Activated CD4-positive, alpha-beta T cell treated with anti-CD3 and anti-CD28 coated beads, Interleukin-2, Interleukin-4, amounts not matched to agents 100 ng/mL and 50 ng/mL, durations not matched to agents 16 hours and 8 hours (primary cell): Measurements from ENCODE around the gene TMPRSS2.
A peak's percentile ranks its signal among the peaks of the same experiment; 100 is the strongest.

Source experiments
- DNase-seq: peaks from one replicate; pipeline ENCODE4 v3.0.0-alpha.2; 2020; ENCODE audit warnings: low spot score

The TMPRSS2 gene

GRCh38 chr21:41481191-41481590, 26.8 kb downstream of the TMPRSS2 start:
- DNase-seq = no peak

- DNase-seq = no peak
Observed at GRCh38 chr21:41480086-41480690, 27.8 kb downstream of the TMPRSS2 start.

DNA sequence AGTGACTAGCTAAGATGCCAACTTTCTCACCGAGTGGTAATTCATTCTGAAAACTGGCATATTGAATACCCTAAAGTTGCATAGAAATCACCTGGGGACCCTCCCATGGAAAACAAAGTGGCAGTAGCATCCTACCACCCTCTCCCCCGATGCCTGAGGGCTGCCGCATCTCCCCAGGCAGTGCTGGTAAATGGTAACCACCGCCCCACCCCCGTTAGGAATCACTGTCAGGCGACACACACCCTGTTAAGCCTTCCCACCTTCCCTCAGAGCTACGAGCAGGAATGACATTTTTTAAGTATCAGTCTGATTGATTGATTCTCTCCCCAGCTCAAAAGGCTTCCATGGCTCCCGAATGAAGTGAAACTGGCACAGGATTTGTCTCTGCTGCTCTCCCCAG, 28.3 kb downstream of the TMPRSS2 start:
- DNase-seq = no peak

DNA sequence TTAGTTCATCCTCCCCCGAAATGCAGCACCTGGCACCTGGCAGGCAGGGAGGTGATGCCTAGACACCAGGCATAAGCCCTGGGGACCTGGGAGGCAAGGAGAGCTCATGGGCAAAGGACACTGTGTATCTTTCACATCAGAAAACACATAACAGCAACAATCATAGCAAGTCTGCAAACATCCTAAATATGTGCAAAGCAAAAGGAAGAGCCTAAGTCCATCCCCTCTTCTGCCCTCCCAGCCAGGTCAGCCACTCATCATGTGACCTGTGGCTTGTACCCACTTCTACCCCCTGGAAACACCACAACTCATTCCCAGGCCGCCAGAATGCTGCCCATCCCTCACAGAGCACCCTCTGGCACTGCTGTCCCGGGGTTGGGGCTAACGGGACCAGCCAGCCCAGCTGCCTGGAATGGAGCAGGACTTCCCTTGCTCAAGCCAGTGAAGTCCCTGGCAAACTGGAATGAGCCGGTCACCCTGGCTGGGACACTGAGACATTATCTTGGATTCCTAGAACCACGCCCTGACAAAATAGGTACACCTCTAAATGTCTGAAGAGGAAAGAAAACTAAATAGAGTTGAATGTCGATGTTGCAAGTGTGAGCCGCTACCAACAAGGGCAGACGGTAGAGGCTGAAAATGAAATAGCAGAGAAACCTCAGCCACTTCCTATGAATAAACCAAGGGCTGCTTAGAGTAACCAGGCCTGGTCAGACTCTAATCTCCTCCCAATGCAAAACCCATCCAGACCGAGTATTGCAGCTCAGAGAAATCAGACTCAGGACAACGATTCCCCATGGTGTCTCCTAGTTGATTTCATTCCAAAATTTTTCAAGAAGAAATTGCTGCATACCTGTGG, 29.4 kb downstream of the TMPRSS2 start:
- no peak for DNase-seq

DNA sequence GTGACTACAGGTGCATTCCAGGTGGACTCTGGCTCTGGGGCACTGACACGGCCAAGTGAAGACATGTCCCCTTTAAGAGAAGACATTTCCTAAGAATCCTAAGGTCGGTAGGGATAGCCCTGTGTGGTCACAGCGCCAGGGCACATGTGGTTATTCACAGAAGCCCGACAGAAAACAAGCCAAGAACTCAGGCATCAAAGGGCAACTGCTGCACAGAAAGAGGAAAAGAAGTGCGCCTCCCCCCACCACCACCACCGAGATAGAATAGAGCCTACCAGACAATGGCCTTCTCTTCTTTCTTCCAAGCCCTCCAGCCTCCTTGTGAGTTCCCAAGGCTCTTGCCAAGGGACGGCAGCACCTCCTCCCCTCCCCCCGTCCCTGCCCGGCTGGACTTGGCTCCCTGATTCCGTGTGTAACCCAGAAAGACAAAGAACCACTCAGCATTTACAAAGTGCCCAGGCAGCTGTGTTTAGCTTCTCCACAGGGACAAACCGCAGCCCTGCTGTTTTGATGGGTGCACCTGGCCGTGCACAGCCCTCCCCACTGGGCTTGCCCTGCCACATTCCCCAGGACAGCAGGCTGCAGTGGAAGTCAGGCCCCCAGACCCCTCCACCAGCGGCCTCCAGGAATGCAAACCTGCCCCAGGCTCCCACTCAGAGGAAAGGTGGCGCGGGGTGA, 30.2 kb downstream of the TMPRSS2 start:
- no peak for DNase-seq

- no peak for DNase-seq
Observed at GRCh38 chr21:41475714-41476420, 32.1 kb downstream of the TMPRSS2 start.

DNA sequence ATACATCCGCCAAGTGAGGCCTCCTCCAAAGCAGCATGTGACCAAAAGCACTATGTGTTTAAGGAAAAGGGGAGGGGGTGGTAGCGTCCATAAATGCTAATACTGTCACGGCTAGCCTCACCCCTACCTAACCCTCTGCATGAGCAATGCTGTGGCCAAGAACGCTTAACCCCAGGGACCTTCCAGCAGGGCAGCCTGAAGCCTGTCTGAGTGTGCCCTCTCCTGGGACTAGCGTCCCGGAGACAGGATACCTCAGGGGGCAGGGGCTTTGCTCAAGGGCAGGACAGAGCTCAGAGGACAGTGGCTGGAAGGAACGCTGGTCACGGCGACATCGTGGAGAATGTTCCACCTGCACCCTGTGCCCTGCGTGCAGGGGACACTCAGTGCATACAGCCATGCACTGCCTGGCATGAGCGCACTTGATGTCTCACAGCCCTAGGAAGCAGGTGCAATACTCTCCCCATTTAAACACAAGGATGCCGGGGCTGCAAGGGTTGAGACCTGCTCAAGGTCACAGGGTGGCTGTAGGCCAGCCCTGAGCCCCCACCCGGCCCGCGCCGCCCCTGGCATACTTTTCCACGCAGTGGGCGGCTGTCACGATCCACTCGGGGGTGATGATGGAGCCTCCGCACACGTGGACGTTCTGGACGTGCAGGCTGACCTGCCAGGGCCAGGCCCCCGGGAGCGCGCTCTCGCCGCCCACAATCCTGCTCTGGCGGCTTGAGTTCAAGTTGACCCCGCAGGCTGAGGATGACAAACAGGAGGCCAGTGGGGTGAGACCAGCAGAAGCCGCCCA, 35.0 kb downstream of the TMPRSS2 start:
- DNase-seq = no peak

DNA sequence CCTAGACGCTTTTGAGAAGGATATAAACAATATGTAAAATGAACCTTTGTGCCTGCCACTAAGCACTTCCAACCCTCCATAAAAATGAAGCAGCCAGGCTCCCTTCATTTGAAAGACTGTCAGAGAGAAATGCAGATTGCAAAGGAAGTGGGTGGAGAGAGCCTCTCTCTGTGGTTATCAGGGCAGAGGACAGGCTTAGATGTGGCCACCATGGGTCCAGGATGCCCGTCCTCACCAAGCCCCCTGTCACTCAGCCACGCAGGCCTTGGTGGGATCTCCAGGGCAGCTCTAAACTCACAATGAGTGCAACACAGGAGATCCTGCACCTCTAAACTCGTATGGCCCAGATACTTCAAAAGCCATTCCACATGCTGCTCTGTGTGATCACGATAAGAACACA, 37.9 kb downstream of the TMPRSS2 start:
- no peak for DNase-seq

DNA sequence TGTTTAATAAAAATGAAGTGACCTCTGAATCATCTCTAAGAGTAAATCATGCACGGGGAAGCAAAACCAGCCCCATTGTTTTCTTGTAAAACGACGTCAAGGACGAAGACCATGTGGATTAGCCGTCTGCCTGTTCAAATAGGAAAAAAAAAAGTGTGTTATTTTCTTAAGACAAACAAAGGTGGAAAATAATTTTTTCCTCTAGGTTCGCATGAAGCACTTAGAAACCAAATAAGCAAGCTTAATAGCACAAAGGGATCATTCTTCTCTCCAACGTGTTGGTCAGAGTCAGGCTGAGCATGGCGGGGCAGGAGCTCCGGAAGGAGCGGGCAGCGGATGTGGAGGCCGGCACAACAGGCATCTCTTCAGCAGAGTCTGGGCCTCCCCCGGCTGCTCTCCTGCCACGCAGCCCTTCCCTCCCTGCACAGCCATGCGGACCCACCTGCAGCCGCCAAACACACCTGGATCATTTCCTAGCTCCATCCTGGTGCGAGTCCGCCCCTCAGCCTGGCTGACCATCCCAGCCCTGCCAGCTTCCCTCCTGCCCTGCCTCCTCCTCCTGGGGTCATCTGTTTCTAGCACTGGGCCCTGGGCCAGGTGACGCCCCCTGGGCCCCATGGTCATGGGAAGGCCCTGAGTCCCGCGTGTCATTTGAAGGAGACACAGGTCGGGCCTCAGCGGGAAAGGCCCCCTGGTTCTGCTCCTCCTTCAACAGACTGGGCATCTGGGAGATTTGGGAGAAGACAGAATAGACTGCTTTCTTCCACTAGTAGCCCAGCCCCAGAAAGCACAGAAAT, 41.7 kb downstream of the TMPRSS2 start:
- DNase-seq = no peak

DNA sequence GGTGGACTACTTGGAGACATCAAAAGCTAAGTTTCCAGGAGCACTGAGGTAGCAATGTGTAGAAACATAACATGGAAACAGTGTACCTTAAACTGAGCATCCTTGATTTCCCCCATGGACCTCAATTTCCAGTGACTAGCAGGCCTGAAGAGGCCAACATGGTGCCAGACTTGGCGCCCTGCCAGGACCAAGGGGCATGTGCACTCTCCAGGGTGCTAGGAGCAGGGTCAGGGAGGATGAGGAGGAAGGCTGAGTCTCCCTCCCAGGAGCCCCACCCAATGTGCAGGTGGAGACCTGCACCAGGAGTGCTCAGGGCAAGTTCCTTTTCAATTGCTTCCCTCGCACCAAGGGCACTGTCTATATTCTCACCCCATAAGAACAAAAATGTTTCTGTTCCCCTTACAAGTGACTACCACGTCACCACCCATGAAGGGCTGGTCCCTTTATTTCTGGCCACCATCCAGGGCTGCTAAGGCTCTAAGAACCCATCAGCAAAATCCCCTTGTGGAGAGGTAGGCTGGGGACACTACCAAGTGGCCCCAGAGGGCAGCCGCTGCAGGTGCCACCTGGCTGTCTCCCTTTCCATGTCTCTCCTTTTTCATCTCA, 42.7 kb downstream of the TMPRSS2 start:
- DNase-seq = no peak

DNA sequence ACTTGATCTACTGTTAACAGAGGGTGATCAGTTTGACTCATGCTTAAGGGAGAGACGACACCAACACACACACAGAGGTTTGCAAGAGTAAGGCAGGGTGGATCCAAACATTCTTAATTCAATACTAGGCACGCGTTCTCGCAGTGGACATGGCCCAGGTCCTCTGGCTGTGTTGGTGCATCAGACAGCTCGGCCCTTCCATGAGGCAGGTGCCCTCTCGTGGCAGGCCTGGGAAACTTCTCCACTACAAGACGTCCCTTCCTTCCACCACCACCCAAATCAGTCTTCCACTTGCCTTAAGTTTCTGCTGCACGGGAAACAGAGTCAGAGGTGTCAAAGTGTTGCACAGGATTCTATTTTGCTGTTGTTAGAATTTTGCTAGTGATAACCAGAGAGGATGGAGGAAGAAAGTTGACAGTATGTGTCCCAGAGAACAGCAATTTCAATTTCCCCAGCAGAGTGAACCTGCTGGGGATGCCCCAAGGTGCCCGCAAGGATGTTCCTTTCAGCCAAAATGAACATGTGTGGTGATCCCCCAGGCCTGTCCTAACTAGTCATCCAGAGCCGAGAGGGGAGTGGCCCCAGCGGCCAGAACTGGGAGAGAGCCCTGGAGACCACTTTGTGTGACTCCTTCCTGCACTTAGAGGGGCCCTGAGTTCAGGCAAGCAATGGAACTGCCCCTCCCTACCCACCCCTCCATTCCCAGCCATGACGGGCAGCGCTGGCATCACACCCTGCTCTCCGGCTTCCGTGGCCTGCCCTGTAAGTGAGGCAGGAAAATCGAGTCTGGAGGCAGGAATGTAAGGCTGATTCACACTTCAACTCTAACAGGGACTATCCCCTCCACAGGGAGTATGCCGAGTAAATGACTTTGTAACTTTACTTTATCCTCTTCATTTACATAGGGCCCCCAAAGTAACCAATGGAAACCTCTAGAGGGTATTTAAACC, 47.1 kb downstream of the TMPRSS2 start:
- peak; percentile 47 for DNase-seq

GRCh38 chr21:41459884-41460534, 47.9 kb downstream of the TMPRSS2 start:
- DNase-seq = no peak

- DNase-seq = no peak
Observed at GRCh38 chr21:41458559-41458958, 49.4 kb downstream of the TMPRSS2 start.

DNA sequence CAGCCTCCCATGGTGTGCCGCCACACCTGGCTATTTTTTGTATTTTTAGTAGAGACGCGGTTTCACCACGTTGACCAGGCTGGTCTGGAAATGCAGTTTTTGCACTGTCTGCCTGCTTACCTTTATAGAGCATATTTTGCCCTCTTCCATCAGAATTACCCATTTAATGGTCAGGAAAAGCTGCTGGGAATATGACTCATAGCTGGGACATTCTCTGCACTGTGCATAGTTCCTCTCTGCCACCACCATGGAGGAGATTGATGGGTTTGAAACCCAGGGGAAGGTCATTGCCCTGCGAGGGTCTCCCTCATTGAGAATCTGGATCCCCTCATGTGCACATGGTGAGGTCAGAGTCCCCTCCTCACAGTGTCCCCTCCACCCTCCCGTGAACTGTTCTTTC, 49.8 kb downstream of the TMPRSS2 start:
- no peak for DNase-seq

DNA sequence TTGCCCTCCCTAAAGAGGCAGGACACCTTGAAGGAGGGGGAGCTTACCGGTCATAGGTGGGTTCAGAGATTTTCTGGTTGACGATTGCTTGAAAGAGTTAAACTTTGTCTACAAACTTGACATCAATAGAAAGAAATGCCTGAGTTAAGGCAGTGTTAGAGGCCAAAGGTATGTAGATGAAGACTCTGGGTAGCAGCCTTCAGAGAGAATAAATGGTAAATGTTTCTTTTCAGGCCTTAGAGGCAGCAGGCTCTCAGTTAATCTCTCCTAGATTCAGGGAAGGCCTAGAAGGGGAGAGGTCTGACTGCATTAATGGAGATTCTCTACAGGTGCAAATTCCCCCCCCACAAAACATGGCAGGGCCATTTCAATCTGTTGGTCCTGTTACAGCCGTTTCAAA, 54.2 kb downstream of the TMPRSS2 start:
- no peak for DNase-seq

DNA sequence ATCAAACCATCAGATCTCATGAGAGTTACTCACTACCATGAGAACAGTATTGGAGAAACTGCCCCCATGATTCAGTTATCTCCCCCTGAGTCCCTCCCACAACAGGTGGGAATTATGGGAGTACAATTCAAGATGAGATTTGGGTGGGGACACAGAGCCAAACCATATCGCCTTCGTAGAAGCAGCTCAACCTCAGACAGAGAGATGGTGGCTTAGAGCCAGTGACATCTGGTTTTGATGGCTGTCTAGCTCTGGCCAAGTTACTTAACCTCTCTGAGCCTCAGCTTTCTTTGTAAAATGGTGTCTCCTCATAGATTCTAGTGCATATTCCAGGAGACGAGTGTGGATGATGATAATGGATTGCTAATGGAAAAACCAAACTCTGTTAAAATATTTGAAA, 54.8 kb downstream of the TMPRSS2 start:
- DNase-seq = no peak

DNA sequence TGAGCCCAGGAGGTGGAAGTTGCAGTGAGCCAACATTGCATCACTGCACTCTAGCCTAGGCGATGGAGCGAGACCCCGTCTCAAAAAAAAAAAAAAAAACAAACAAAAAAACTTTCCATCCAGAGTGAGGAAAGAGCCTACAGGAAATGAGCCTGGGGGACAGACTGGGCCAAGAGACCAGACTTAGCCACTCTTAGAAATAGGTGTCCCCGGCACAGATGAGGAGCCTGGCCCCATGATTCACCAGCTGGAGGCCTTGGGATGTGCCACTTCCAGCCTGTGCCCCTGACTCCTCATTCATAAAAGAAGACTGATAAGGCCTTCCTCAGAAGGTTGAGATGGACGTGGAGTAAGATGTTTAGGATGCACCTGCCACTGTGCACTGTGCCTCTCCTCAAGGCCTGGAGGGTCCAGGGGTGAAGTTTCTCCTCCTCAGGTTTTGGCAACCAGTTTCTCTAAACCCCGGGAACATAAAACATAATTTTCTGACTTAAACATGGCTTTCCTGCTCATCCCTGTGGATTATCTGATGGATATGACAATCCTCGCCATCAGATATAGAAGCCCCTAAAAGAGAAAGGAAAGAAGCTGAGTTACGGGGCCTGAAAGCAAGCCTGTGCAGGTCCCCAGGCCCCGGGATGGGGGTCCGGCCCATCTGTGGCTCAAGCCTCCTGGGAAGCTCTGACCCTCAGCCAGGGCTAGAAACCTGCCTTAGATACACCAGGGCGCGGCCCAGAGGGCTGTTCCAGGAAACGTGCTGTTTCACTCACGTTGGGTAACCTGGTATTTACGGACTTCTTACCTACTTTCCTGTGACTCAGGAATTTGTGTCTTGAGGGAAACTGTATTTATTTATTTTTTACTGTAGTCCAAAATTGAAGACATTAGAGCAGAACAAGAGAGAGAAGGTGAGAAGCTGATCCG, 55.9 kb downstream of the TMPRSS2 start:
- no peak for DNase-seq

DNA sequence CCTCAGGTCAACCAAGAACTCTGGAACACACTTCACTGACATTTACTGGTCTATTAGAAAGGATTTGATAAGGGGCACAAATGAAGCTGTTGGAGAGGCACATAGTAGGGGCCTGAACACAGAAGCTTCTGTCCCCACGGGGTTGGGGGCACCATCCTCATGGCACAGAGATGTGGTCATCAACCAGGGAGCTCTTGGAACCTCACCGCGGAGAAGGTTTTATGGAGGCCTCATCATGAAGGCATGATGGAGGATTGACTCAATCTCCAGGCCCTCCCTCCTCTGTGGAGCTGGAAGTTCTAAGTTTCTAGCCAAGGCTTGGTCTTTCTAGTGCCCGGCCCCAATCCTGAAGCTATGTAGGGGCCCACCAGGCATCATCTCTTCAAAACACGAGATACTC, 58.3 kb downstream of the TMPRSS2 start:
- no peak for DNase-seq
